HG02943 (cell line): ENCODE measurements around the gene GABBR2.
"Not testable (repeated sequence)": the region's sequence is repeated elsewhere in the genome, so short reads cannot be mapped to it uniquely, and the experiment has no call there.

Source experiments
- ATAC-seq: cut with Tn5 transposase; IDR thresholded peaks from one replicate; pipeline ENCODE4 v1.9.1; 2021; ENCODE audit warnings: mild to moderate bottlenecking, low read depth, moderate library complexity; ENCODE audit not compliant: unreplicated experiment

GABBR2 gene

DNA sequence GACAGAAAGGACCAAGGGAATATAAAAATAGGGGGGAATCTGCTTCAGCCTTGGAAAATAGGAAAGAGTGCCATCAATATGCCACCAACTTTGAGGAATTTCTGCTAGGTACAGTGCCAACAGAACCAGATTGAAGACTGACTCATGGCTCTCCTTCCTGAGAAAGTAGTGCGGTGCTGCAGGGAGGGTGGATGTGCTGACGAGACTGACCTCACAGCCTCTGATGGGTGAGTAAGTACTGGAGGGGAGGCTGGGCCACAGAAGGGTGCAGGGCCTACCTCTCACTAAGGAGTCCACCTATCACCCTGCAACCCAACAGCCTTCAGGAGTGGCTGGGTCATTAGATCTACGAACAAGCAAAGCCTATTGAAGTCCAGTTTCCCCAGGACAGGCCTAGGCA lies 187.6 kb downstream of the GABBR2 start:
- no peak for ATAC-seq

DNA sequence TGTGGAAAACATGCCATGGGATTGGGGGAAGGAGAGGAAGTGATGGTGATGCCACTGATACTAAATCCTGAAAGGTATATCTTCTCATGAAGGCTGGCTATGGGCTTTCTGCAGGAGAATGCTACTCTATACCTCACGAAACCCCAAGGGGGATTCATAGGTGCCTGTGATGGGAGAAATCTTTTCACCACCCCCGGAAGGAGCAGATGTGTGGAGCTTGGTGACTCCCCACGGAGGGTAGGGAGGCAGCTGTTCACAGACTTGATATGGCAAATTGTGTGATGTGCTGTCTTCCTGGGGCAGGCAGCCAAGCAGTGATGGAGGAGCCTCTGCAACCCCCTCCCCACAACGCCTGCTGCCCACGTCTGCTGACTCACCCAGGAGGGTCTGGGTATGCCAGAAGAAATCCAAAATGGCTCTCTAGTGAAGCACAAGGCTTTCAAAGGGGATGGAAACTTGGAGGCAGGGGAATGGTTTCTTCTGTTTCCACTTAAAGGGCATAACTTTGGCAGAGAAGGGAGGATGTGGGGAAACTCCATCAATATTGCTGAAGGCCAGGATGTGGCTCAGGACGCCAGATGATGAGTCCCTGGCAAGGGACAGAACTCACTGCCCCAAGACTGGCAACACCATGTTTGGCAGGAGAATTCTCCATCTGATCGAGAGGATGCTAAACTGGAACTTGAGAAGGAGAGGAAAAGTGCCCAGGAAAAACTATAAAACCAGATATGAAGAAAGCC lies 188.3 kb downstream of the GABBR2 start:
- no peak for ATAC-seq

DNA sequence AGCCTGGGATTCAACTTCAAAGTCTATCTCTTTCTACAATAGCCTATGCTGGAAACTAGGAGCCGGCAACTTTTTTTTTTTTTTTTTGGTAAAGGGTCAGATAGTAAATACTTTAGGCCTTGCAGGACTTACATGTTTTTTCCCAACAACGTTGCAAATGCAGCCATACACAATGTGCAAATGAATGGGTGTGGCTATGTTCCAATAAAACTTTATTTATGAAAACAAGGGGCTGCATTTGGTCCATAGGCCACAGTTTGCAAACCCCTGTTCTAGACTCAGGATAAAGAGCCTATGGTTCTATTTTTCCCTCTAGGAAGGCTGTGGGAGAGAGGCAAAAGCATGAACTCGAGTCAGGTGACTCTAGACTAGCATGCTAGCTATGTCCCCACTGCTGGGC lies 189.1 kb downstream of the GABBR2 start:
- ATAC-seq = no peak

DNA sequence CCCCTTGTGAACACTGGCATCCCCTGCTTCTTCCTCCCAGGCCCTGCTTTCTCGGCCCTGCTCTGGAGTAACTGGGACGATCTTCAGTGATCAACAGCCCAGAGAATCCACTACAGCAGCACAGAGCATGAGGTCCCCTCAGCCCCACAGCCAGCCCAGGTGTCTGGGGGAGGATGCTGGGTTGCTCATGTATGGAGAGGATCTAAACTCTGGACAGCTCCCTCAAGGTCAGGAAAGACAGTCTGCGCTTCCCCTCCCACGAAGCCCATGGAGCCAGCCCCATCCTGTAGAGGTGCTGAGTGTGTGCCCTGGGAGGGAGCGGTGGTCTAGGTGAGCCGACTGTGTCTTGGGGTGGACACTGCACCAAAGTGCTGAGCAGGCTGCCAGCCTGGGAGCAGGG lies 190.2 kb downstream of the GABBR2 start:
- ATAC-seq = no peak

DNA sequence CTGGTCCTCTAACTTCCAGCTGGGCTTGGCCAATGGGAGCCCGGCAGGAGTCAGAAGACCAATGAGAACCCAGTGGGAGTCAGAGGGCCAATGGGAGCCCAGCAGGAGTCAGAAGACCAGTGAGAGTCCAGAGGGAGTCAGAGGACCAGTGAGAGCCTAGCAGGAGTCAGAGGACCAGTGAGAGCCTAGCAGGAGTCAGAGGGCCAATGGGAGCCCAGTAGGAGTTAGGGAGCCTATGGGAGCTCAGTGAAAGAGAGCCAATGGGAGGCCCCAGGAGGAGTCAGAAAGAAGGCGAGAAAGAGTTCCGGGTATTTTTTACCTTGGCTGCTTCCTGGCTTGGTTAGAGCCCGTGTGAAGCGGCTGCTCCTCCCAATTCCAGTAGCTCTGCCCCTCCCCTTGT lies 191.0 kb downstream of the GABBR2 start:
- no peak for ATAC-seq

DNA sequence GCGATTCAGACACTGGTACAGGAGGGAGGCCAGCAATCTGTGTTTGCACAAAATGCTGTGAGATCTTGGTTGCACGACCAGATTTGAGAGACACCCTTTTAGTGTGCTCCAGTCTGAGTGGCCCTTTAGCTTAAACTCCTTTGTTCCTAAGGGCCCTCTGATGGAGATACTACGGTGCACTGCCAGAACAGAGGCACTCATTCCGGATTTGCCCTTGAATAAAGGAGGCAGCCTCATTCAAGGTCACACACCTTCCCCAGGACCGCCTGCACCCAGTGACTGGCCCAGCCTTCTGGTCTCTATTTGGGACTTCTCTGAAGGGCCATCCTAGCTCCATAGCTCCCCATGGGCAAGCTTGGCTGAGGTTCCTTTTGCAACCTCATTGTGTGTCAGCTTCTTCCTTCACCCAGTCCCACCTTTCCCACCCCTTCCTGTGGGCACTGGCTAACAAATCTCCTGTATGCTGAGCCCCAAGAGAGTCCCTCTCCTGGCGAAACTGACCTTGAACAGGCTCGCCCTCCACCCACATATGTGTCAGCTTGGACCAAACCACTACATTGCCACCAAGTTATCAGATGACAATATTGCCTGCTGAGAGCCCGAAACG lies 191.7 kb downstream of the GABBR2 start:
- ATAC-seq = no peak

DNA sequence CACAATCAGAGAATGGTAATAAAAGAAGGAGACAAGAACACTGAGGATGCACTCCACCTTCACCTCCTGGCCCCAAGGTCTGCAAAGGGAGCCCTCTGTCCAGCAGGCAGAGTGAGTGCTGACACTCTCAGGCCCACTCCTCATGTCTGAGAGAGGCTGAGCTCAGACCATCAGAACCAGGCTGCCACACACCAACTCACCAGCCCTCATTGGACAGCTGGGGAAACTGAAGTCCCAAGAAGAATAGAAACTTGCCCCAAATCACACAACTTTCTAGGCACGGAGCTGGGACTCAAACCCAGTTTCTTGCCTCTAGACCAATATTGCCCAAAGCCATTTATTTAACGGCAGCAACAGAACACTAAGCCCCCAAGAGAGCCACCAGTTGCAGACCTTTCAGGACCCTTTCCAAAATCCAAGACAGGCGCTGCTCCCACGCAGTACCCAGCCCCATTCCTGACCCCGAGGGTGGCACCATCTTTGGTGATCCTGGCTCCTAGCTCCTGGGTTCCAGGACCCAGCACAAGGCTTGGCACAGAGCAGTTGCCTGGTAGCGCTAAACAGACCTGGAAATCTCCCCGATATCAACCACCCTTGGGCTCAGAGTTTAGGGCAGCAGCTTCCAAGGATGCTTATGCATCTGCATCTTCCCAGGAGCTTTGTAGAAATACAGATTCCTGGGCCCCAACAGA lies 192.4 kb downstream of the GABBR2 start:
- no peak for ATAC-seq

DNA sequence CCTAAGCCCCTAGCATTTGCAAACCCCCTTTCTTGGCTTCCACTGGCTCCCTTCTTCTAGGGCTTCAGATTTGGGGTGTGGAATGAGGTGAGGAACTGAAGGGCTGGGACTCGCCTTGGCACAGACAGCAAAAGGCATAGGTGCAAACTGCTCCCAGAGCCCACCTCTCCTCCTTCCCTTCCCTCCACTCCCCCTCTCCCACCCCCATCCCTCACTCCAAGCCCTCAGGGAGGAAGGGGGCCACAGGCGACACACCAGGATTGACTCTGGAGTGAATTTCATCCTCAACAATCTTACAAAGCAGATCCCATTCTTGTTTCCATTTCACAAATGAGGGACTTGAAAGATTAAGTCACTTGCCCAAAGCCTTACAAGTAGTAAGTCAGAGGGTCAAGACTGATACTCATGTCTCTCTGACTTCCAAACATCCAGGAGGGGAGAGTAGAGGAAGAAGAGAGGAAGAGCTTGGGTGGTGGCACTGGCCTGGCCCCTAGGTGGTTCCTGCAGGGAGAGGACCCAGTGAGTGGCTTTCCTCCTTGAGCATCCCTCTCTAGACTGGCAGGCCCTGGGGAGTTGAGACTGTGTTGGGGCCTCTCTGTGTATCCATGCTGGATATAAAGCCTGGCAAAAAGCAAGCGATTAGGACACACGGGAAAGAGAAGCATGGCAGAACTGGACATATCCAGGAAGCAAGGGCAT lies 193.1 kb downstream of the GABBR2 start:
- no peak for ATAC-seq

DNA sequence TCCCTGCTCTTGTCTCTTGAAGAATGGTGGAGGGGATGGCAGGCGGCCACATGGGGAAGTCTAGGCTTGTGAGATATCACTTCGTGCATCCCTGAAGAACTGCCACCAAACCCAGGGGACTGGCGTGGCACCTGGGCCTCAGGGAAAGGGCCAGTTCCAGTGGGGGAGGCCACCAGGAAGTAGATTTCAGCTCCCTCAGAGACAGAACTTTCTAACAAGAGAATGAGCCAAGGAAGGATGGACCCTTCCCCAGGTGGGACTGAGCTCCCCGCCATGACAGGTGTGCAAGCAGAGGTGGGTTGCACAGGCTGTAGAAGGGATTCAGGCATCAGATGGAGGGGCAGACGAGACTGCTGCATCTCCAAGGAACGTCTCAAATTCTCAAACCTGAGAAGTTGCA lies 193.9 kb downstream of the GABBR2 start:
- no peak for ATAC-seq

DNA sequence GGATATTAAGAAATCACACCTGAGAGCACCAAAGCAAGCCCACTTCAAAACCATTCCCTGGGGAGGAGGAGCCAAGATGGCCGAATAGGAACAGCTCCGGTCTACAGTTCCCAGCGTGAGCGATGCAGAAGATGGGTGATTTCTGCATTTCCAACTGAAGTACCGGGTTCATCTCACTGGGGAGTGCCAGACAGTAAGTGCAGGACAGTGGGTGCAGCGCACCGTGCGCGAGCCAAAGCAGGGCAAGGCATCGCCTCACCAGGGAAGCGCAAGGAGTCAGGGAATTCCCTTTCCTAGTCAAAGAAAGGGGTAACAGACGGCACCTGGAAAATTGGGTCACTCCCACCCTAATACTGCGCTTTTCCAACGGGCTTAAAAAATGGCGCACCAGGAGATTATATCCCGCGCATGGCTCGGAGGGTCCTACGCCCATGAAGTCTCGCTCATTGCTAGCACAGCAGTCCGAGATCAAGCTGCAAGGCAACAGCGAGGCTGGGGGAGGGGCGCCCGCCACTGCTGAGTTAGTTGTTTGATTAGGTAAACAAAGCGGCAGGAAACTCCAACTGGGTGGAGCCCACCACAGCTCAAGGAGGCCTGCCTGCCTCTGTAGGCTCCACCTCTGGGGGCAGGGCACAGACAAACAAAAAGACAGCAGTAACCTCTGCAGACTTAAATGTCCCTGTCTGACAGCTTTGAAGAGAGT lies 200.4 kb downstream of the GABBR2 start:
- ATAC-seq = not testable (repeated sequence)

DNA sequence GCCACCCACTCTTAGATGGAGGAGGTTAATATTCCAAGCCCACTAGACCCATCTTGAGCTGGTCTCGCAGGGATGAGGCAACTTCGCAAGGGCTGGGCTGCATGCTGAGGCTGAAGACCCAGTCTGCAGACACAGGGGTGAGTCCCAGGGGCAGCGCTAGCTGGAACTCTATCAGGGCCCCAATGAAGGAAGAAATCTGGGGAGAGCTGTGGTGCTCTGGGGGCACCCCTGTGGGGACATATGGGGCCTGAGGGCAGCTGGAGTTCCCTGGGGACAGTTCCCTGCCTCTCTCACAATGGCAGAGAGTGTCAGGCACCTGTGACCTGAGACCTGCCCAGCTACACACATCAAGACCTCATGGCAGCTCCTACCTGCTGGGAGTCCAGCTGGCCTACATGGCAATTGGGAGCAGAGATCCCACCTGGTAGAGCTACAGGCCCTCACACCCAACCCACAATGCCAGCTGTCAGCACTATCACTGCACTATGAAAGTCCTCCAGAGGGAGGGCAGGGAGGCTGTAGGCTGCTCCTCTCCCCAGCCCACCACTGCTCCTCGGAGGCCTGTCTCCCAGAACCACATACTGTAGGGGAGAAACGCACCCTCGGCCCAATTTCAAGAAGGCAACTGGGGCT lies 202.2 kb downstream of the GABBR2 start:
- no peak for ATAC-seq

DNA sequence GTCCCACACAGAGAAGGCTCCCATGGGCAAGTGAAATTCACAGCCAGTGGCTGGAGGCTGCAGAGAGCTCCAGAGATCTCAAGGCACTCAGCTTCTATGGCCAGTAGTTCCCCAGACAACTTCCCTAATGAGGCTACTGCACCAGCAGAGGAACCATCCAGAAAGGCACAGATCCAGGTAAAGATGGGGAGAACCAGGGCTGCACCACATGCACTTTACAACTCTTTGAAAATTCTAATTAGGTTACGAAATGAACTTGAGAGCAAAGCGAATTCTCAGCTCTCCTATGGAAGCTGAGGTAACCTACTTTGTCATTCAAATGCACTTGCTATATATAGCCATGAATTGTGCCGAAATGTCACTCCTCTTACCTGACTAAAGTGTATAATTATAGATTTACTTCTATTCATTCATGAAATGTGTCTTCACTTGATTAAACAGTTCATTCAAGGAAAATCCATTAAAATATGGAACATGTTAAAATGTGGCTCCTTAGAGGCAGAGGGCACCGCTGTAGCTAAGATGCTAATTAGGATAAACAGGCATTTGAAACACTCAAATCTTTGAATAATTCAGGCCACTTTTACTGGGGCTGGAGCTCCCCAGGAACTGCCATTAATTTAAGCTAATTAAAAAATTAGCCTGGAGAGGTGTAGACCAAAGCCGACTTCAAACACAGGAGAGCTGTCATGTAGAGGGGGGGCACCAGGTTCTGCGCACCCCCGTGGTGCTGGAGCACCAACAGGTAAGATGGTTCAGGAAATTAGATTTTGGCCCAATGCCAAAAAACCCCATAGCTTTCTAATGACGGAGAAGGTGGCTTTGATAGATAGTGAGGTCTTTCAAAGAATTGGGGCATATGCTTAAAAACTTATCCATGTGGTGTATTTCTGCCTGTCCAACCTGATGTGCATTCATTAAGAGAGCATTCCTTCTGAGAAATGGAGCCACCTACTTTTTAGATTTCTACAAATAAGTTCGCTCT lies 204.1 kb downstream of the GABBR2 start:
- ATAC-seq = no peak

DNA sequence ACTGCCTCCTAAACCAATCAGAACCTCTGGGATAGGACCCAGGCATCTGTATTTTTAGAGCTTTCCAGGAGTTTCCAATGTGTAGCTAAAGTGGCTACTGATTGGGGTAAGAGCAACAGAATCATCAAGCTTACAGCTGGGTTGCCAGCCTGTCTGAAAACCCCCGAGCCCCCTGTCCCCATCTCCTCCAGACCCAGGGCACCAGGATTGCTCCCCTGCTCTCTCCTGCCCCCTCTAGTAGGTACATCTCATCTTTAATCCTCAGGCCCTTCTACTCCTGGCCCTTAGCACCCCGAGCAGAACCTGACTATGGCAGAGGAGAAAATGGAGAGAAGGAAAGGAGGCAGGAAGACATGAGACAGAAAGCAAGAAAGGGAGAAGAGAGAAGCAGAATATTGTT lies 204.9 kb downstream of the GABBR2 start:
- no peak for ATAC-seq

DNA sequence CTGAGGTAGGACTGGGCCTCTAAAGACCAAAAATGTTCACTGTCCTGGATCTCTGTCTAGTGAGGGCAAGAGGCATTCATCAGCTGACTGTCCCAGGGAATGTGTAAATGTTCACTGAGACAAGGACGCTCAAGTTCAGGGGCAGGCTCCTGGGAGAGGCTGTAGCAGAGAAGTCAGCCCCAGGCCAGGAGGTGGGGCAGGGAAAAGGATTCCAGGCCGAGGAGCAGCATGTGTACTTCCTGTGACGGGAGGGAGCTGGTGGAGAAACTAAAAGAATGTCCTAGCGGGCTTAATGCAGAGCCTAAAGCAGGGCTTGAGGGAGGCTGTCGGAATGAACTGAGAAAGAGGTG lies 205.8 kb downstream of the GABBR2 start:
- no peak for ATAC-seq

DNA sequence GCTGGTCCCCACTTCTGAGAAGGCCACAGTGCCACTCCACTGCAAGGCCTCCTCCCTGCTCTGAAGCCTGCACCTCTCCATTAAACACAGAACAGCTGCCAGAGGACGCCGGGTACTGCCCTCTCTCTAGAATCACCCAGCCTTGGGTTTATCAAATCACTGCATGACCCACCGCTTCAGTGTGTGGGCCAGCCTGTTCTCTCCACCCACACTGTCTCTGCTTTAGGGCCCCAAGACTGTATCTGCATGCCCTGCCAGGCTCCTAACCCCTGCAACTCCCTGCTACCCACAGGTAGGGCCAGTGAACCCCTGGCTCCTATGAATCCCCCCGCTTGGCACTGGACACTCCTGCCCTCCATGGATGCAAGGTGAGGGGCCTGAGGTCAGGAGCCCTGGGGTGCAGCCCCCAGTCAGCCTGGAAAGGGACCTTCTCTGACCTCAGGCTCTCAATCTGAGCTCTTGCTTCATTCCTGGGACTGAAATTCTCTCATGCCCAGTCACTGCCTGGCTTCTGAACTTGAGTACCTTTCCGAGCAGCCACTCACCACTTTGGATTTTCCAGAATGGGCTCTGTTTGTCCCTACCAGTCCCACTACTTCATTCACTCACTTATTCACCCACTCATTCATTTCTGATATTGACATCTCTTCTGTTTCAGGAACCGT lies 206.3 kb downstream of the GABBR2 start:
- ATAC-seq = no peak

DNA sequence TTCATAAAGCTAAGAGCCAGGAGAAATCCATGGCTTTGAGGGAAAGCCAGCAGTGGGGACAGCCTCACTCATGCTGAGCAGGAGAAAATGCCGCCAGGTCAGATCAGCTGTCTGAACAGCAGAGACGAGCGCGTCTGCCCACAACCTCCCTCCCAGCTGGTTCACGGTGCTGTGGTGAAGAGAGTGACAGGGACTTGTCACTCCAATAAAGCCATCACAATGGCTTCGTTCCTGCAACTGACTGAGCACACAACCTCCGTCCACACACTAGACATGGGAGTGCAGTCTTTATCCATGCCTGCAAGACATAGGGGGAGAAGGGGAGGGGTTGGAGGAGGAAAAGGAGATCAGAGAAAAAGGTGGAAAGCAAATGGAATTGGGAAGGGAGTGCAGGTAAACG lies 206.9 kb downstream of the GABBR2 start:
- ATAC-seq = no peak

DNA sequence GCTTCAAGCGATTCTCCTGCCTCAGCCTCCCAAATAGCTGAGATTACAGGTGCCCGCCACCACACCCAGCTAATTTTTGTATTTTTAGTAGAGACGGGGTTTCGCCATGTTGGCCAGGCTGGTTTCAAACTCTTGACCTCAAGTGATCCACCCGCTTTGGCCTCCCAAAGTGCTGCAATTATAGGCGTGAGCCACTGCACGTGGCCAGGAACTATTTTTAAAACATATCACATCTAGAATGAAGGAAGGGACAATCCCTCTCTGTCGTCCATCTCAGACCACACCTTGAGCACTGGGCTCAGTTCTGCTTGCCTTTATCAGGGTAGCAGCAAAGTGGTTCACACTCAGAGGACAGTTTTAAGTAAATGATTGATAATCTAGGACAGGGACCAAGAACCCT lies 207.5 kb downstream of the GABBR2 start:
- ATAC-seq = not testable (repeated sequence)

DNA sequence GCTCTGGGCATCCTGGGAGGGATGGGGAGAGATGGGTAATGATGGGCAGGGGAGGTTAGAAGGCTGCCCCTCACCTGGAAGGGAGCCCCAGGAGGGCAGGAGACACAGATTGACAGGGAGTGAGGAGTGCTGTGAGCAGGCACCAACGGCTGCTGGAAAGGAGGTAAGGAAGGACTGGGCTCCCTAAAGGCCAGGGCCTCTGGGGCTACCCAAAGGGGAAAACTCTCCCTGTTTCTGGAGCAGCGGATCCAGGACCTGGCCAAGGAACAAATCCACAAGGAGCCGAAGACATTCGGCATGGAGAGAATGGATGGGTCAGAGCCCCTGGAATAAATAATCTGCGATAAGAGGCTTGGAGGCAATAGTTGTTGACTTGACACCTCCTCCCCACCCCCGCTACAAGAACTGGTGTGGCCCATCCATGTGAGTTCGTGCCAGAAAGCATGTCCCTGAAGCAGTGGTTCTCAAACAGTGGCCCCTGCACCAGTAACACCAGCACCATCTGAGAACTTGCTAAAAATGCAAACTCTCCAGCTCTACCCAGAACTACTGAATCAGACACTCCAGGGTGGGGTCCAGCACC lies 208.3 kb downstream of the GABBR2 start:
- no peak for ATAC-seq
